ENCODE measurements around the gene HECW1.
"Not testable (repeated sequence)": the region's sequence is repeated elsewhere in the genome, so short reads cannot be mapped to it uniquely, and the experiment has no call there.

HECW1 gene

GRCh38 chr7:43557831-43558495, 445.5 kb downstream of the HECW1 start:
- no peak for DNase-seq

DNA sequence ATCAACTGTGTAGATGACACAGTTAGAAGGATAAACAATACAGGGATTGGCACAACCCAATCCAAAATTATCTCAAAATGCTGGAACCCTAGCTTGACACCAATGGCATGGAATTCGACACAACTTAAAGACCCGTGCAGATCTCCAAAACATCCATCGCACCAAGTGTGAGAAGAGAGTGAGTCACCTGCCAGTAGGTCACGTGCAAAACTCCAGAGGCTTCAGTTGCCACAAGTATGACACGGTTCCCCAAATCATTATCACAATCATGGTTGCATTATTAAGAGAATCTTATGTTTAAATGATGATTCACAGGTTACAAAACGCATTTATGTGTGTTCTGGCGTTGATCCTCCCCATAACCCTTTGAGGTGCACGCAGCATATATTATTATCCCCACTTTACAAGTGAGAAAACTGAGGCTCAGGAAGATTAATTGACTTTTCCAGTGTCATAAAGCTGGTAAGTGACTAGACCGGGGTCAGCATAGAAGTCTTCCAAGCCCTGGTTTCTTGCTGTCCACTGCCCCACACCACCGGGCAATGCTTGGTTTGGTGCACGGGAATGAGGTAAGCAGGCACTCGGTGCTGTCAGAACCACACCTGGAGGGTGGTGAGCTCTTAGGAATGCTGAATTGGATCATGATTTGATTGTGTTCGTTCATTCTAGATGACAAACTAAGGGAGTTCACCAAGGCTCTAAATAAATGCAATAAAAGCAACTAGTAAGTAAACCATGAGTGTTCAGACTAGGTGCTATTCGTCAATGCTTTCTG, 446.9 kb downstream of the HECW1 start:
- no peak for DNase-seq

DNA sequence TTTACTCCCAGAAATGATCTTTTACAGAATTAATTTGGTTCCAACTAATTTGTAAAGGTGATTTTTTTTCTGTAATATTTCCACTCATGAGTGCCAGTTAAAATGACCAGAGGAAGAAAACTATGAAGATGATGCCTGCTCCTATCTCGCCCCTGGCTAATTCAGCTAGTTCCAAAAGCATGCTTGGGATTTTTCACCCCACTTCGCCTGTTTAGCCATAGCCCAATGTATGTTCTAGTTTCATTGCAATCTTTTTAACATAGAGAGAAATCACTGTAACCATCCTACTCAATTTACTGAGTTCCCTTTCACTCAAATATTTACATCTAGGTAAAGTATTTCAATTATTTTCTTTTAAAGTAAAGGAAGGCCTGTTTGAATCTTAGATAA, 447.5 kb downstream of the HECW1 start:
- no peak for DNase-seq

- DNase-seq = no peak
Observed at GRCh38 chr7:43560742-43561330, 448.4 kb downstream of the HECW1 start.

DNA sequence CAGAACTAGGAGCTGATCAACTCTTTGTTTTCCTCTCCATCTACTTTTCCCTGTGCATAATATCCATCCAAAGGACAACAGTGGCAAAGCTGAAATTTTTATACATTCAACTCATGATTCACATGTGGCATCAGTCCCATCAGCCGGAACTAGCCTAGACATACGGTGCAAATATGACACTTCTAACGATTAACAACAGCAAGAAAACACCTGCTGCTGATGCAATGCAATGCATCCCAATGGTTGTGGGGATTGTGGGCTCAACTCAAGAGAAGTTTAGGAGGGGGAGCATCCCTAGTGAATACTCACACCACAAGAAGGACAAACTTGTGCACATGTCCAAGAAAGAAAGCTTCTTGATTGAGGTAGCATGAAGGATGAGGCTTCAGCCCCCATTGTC, 449.9 kb downstream of the HECW1 start:
- DNase-seq = no peak

DNA sequence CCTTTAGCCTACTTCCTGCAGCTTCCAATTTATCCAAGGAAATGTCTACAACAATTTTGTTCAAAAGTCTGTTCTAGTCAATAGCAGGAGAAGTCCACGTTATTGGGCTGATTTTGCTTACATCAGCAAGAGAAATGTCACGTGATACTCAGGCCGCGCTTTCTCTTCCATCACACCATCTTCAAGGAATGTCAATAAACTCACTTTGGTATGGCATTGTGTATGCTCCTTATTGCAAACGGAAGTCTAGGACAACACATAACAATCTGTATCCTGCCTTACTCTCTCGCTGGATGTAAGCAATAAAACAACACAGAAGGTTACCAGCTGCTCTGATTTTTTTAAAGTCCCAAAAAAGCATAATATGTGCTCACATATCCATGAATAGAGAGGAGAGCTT, 453.3 kb downstream of the HECW1 start:
- no peak for DNase-seq

DNA sequence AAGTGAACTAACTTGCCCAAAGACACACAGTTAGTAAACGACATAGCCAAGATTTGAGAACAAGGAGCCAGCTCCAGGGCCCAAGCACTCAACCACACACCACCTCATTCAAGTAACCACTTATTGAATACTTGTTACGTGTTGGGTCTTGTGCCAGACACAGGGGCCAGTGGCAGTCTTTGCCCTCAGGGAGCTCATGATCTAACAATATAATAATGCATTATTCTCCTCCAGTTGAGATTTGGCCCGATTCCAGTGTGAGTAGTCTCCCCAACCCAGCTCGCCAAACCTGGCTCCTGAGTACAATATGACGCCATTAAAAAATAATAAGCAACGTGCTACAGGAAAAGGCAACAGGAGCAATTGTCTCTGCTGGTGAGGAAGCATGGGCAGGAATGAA, 456.1 kb downstream of the HECW1 start:
- DNase-seq = no peak

GRCh38 chr7:43569424-43569823, 457.0 kb downstream of the HECW1 start:
- DNase-seq = no peak

GRCh38 chr7:43570688-43571365, 458.4 kb downstream of the HECW1 start:
- DNase-seq = no peak

GRCh38 chr7:43572516-43573049, 460.1 kb downstream of the HECW1 start:
- no peak for DNase-seq

- DNase-seq = not testable (repeated sequence)
Observed at GRCh38 chr7:43573832-43574231, 461.4 kb downstream of the HECW1 start.

DNA sequence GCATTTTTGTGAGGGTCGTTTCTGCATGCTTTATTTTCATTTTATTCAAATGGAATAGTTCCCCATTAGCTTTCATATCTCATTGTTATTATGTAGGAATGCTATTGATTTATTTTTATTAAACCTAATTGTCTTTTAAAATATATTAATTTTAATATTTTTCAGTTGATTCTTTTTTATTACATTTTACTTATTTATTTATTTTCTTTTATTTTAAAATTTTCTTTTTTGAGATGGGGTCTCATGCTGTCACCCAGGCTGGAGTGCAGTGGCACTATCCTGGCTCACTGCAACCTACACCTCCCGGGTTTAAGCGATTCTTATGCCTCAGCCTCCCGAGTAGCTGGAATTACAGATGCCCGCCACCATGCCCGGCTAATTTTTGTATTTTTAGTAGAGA, 463.1 kb downstream of the HECW1 start:
- DNase-seq = no peak

- no peak for DNase-seq
Observed at GRCh38 chr7:43576241-43576640, 463.8 kb downstream of the HECW1 start.

- DNase-seq = no peak
Observed at GRCh38 chr7:43577485-43577951, 465.1 kb downstream of the HECW1 start.

DNA sequence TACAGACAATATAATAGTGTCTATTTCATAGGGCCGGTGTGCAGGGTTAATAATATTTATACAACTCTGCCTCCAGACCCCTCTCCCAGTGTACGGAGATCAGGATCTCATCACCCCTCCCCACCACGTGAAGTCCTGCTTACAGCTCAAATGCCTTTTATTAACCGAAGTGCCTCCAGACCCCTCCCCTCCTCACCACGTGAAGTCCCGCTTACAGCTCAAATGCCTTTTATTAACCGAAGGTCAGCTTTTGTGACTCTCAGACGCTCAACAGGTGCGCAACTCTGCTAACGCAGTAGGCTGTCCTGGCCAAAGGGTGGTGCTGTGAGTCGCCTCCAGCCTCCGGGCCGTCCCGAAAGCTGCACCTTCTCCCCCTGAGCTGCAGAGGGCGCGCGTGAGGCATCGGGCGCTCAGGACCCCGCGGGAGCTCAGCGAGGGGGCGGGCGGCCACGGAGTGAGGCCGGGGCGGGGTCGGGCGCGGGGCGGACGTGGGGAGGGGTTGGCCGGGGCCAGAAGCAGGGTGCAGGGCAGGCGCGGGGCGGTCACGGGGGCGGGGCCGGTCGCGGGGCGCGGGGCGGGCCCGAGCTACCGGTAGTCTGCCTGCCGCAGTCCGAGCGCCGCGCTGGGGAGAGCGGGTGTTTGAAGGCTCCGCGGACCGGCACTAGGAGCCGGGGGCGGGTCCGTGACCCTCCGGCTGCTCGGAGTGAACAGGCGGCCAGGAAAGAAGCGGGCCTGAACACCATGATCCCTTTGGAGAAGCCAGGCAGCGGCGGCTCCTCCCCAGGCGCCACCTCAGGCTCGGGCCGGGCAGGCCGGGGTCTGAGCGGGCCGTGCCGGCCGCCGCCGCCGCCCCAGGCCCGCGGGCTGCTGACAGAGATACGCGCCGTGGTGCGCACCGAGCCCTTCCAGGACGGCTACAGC, 470.3 kb downstream of the HECW1 start, which contains the start of gene STK17A:
Gene STK17A, plus strand, starts transcription at position 606 of the 921 bp plus-strand sequence. Its CDS starts 136 bp downstream, at position 742.
- peak; percentile 94 for DNase-seq

- peak; percentile 57 for DNase-seq
Observed at GRCh38 chr7:43583424-43584194, 471.2 kb downstream of the HECW1 start.

DNA sequence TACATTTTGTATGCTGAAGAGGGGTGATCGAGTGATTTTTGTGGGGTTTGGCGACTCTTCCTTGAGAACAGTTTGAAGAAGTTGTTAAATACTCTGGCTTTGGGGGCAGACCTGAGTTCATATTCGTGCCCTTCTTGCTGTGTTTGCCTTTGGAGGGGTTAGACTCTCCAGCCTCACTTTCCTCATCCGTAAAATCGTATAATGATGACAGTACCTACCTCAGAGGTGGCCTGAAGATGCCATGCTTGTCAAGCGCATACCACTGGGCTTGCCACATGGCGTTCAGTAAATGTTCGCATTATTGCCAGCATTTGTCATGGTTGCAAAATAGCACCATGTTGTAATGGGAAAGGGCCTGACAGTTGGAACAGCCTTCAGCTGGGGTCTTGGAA, 471.7 kb downstream of the HECW1 start:
- DNase-seq = no peak

DNA sequence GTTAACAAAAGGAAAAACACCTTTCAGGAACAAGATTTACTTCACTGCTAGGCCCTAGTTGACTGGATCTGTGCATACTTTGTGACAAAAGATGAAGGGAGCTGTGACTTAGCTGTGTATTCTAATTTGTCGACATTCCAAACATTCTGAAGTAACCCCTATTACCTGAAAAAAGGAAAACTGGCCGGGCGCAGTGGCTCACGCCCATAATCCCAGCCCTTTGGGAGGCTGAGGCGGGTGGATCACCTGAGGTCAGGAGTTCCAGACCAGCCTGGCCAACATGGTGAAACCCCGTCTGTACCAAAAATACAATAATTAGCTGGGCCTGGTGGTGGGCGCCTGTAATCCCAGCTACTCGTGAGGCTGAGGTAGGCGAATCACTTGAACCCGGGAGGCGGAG, 472.3 kb downstream of the HECW1 start:
- DNase-seq = not testable (repeated sequence)

DNA sequence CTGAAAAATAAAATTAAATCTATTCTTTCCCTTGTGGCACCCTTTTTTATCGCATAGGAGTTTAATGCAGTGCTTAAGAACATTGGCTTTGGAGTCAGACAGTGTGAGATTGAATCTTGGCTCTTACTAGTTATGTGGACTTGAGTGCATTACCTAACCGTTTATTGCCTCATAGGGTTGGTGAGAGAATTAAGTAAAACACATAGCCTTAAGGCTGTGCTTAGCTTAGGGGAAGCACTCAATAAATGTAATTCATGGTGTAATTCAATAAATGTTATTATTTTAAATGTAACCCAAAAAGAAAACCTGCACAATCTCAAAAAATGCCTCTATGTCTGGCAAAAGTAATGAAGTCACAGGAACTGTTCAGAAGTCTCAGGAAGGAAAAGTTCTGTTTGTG, 473.1 kb downstream of the HECW1 start:
- no peak for DNase-seq

- DNase-seq = no peak
Observed at GRCh38 chr7:43586251-43586900, 473.9 kb downstream of the HECW1 start.

Data from activated gamma-delta T cell (primary cell).